Erythroblast (primary cell): ENCODE data around the gene CCSER2.

ENCODE experiments used
- GATA1 ChIP-seq: IDR thresholded peaks from 2 replicates; pipeline ENCODE4 v1.6.1; 2011; ENCODE audit warnings: low read depth, mild to moderate bottlenecking, control low read depth, low read length, moderate library complexity
- POLR2A ChIP-seq: IDR thresholded peaks from 2 replicates; pipeline ENCODE4 v1.6.1; 2011; ENCODE audit warnings: mild to moderate bottlenecking, low read length

DNA sequence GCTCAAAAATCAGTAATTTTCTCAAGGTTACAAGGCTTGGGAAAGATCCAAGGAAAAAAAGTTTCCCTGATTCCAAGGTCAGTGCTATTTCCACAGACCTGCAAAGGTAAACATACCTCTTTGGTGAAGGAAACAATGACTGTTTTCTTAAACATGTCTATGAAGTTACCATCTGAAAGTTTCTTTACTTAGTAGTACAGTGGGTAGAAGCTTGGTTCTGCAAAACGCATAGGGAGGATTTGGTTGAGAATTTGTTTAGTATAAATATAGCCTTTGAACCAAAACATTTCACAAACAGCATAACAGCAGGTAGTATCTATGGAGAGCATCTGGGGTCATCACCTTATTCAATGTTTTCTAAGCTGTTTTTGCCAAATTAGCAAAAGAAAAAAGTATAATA, 169.6 kb downstream of the CCSER2 start:
- TF ChIP-seq GATA1 (no peak), POLR2A (no peak)
